NCI-H2081 treated with DMSO at 0.1 percent for 48 hours (cell line): ENCODE measurements around the gene SMG9.

Source experiments
- DNase-seq: peaks from one replicate; lab custom pipeline; 2025; lab: John Stamatoyannopoulos, UW

The SMG9 gene

DNA sequence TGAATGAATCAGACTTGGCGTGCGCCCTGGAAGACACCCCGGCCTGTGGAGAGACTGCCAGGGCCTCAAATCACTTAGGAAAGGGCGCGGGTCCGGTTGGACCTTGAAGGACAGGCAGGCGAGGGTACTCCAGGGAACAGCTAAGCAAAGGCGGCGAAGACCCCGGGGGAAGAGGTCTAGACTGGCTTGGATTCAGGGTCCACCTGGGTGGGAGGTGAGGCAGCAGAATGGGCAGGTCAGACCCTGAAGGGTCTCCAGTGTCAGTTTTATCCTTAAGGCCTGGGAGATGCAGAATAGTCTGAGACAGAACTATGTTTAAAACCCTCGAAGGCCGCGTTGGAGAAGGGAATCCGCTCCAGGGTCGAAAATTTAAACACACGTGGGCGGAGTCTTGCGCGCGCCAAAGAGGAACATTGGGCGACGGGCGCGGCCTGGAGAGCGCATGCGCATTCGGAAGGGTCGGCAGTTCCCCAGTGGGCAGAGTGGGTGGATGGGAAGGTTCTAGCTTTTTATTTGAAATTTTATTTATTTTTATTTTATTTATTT lies 567 bp upstream of the SMG9 start:
- peak; percentile 67 for DNase-seq

DNA sequence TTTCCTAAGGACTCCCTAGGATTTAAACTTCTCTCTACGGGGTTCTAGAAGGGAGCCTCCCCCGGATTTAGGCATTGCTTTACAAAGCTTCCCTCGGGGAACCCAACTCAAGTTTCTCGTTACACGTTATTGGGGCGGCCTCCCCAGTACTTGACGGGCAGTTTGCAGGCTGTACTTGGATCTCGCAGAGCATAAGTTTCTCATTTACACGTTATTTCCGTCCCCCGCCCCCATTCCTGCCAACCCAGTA lies 584 bp downstream of the SMG9 start:
- no peak for DNase-seq

DNA sequence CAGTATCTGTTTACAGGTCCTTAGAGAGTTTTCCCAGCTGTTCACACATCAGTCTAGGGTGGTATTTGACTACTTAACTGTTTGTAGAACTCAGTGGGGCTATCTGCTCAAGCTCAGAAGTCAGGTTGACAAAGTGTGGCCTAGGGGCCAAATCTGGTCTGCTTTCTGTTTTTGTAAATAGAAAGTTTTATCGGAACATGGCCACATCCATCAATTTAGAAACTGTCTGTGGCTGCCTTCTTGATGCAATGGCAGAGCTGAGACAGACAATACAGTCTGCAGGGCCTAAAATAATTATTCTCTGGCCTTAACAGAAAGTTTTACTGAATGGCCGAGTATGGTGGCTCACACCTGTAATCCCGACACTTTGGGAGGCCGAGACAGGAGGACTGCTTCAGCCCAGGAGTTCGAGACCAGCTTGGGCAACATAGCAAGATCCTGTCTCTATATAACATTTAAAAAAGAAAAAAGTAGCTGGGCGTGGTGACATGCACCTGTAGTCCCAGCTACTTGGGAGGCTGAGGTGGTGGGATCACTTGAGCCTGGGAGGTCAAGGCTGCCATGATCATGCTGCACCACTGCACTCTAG lies 2.4 kb downstream of the SMG9 start:
- DNase-seq = no peak

DNA sequence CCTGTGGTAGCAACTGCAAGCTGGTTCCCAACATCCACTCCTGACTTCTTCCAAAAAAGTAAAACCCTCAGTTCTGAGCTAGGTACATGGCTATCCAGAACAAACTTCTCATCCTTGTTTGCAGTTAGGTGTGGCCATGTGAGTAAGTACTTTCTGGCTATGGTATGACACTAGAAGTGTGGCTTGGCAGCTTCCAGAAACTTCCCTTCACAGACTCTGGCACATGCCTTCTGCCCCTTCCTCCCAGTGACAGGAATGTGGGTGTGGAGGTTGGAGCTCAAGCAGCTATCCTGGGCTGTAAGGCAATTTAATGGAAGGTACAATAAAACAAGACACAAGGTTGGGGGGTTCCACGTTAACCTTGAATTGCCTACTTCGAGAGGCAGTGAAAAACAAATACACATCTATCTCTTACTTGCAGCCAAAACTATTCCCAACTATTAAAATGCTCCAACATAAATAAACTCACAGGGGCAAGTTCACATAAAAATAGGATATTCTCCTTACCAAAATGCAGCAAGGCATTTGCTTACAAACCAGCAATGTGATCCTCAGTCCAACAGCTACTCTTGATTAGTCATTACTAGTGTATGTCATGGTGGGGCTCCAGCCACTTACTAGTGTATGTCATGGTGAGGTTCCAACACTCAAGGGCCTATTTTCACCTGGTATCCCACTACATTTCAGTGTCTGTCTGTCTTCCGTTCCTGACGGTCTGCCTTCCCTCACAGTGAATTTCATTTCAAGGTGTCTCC lies 3.1 kb downstream of the SMG9 start:
- no peak for DNase-seq

DNA sequence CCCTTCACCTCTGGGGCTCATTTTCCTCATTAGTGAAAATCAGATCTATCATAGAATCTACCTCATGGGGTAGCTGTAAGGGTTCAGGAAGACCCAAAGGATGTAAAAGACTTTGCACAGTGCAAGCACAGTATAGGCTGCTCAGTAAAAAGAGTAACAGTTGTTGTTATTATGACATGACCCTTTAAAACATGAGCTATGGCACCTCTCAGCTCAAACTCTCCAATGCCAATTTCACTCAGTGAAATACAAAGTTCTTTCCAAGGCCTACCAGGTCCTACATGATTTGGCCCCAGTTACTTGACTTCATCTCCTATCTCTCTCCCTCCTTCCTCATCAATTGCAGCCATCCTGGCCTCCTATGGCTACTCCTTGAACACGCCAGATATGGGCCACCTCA lies 4.9 kb downstream of the SMG9 start:
- no peak for DNase-seq

DNA sequence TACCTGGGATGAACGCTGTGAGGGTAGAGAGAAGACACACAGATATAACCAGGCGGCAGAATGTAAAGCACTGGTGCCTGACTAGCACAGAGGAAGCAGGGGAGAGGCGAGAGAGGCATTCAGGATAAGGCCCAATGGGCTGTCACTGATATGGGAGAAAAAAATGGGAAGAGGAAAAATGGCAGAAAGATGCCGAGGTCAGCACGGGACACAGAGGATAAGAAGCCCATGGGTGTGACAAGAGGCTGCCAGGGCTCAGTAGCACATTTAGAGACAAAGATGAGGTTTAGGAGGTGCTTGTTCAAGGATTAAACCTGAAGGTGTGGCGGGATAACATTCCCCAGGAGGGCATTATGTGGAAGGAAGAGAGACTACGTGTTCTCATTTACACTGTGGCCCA lies 5.6 kb downstream of the SMG9 start:
- DNase-seq = no peak

DNA sequence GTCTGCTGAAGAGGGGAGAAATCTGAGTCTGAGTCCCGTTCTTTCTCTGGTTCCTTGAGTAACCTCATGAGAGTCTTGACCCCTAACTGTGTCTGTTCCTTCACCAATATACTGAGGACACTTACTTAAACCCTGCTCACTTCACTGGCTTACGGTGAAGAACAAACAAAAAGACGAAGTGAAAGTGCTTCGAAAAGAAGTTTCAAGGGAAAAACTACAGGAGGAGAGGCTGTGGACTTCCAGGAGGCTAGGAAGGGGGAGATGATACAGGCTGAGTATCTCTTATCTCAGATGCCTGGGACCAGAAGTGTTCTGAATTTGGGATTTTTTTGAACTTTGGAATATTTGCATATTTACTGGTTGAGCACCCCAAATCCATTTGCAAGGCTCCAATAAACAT lies 6.1 kb downstream of the SMG9 start:
- DNase-seq = no peak

DNA sequence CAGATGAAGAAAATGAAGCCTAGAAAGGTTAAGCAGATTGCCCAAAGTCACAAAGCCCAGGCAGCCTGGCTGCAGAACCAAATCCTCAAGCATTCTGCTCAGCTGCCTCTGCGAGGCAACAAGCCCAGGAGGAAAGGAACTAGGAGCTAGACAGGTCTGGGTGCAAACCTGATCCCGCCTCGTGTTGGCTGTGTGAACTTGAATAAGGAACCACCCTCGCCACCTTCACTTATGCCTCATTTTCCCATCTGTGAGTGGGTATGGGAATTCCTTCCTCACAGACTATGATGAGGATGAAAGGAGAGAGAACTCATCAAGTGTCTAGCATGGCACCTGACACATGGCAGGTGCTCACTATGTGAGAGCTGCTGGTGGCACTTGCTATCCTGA lies 6.6 kb downstream of the SMG9 start:
- no peak for DNase-seq

DNA sequence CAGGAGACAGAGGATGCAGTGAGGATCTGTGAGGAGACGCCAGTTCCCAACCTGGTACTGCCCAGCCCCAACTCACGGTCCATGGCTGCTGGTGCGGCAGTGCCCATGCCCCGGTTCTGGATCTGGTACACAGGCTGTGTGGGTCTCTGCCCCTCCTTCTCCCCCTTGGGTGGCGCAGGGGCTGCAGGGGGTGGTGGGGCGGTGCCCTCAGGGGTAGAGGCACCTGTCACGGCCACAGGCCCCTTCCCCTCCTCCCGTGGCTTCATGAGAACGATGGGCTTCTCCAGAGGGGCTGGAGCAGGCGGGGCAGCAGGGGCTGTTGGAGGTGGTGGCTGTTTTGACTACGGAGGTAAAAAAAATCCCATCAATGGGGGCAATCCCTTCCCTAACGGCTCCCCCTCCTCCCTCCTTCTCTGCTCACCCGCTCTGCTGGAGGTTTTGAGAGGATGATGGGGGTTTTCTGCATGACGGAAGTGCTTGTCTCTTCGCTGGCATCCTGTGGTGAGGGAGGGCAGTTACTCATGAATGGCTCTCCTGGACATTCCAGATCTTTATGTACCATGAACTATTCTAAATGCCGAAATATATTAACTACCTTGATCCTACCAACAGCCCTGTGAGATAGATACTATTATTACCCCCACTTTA lies 7.1 kb downstream of the SMG9 start:
- no peak for DNase-seq

DNA sequence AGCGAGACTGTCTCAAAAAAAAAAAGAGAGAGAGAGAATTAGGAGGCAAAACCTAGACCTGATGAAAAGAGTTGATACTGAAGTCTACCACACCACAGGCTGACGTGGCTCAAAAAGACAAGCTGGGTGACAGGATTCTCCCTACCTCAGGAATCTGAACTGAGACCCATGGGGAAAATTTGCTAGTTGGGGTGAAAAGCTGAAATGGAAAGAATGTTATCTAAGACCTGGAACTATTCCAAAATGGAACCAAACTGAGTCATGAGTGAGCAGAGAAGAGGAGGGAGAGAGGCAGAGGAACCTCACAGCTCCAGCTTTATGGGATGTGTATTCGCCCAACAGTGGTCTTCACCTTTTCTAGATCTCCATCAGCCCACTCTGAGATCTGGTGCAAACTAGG lies 11.7 kb downstream of the SMG9 start:
- DNase-seq = no peak

DNA sequence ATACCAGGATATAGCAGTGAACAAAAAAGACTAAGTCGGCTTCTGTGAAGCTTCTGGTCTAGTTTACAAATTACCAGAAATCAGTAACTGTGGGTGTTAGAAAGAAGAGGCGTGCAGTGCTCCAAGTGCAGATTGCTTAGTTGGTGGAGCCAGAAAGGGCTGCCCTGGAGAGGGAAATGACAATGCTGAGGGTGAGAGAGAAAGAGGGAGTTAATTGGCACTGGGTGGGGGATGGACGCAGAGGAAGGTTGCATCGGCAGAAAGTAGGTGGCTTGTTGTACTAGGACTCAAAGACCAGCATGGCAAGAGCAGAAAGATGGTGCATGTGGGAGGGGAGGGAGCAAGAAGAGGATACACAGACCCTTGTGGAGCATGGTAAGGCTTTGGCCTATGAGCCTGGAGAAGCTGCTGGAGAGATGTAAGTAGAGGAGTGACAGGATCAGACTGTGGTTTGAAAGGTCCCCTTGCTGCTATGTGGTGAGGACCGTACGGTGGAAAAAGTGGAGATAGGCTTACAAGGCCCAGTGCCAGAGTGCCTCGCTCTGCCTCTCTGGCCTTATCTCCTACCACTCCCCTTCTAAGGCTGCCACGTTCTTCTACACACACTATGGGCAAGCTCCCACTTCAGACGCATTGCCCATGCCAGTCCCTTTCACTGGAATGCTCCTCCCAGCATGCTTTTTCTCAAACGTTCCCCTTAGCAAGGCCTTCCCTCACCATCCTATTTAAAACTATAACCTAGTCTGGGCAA lies 13.5 kb downstream of the SMG9 start:
- no peak for DNase-seq

DNA sequence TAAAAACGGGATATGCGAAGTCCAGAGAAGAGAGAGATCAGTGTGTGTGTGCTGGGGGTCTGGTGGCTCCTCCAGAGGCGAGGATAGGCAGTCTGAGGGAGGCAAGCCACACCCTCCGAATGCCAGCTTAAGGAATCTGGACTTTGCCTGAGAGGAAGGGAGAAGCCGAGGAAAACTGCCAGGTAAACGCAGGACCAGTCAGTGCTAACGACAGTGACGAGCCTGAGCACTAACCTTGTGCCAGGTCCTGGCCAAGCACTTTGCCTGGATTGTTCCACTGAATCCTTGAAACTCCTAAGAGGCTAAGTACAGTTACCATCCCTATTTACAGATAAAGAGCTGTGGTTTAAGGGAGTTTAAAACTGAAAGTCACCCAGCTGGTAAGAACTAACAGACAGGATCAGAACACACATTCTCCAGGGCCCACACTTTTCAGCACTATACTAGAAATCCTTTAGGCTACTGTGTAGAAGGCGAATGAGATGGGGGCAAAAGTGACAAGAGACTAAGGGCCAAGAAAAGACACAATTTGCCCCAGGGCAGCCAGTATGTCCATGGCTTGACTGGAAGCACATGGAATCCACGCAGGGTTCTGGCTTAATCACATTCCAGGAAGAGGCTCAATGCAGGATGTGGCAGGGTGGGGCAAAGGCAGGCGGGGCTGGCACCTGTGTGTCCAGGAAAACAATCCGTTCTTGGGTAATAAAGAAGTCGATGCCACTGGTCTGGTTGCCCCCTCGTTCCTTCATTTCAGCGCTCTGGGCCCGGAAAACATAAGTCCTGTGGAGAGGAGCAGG lies 15.1 kb downstream of the SMG9 start:
- no peak for DNase-seq

DNA sequence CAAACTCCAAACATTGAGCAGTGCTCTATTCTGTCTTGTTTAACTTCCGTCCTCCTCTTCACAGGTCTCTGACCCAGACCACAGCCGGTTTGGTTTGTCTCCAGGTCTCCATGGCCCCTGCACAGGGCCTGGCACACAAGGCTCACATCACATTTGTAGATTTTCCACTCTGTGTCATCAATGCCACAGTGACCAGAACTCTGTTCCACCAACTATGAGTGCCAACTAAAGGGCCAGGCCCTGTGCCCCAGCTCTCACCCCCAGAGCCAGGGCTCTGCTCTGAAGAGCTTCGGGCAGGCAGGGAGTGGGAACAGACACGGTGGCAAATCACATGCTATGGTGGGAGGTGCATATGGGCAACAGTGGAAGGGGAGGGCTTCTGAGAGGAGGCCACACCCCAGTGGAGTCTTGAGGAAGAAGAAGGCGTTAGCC lies 16.0 kb downstream of the SMG9 start:
- no peak for DNase-seq

DNA sequence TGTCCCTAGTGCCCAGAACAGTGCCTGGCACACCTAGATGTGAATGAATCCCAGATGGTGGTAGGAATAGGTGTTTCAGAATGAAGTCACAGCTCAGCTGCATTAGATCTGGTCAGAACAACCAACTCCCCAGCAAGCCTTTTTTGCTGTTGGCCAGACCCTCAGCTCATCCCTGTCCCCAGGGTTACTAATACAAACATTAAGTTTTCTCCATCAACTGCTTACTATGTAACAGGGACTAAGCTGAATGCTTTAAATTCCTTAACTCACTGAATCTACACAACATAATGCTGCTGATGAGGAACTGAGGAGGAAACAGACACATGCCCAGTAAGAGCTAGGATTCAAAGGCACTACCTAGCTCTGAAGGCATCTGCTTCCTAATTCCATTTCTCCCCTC lies 18.8 kb downstream of the SMG9 start:
- DNase-seq = no peak

DNA sequence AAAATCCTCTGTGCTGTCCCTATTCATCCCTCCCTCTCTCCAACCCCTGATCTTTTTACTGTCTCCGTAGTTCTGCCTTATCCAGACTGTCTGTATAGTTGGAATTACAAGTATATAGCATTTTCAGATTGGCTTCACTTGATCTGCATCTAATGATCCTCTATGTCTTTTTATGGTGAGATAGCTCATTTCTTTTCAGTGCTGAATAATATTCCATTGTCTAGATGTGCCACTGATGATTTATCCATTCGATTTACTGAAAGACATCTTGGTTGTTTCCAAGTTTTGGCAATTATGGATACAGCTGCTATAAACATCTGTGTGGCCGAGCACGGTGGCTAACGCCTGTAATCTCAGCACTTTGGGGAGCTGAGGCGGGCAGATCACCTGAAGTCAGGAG lies 19.7 kb downstream of the SMG9 start:
- no peak for DNase-seq

DNA sequence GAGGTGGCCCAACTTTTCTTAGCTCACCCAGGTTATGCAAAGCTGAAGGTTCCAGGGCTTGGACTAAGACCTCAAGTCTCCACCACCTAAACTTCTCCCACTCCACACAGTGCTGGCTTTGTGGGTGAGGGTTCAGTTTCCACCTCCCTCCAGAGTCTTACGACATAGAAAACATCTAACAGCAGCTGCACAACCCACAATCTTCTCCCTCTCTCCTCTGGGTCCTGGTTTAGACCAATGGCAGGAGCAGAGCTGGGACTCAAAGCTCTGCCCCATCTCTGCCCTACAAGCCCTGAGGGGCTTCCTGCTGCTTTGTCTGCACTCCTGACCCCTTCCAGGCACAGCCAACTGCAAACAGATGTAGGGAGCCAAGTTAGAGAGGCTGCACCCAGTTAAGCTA lies 22.9 kb downstream of the SMG9 start:
- no peak for DNase-seq

DNA sequence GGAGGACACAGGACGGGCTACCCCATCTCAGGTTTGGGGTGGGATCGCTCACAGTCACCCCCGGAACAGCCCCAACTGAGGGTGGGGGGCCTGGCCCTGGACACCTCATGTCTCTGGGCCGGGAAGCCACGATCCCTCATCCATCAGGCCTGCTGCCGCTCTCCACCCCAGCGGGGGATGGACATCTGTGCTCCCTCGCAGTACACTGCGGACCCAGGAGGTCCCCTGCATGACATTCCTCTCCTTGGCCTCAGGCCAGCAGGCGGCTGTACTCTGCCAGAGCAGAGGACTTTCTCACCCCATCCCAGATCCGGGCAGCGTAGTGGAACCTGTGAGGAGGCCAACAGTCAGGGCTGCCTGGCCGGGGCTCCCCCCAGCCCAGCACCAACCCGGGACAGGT lies 23.4 kb downstream of the SMG9 start:
- DNase-seq = no peak

DNA sequence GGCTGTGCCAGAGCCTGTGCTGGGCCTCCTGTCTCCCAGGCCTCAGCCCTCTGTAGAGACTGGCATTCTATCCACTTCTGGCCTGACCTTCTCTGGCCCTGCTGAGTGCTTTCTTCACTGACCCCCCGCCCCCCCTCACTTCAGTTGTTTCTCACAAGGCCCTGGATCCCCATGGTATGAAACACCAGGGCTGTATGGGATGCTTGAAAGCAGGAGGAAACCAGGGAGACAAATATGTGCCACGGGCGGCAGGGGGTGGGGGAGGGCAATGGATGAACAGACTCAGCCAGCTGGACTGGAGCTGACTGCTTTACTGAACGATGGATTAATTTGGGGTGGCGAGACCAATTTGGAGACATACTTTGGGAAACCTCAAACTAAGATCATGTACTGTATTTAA lies 24.8 kb downstream of the SMG9 start:
- DNase-seq = no peak

DNA sequence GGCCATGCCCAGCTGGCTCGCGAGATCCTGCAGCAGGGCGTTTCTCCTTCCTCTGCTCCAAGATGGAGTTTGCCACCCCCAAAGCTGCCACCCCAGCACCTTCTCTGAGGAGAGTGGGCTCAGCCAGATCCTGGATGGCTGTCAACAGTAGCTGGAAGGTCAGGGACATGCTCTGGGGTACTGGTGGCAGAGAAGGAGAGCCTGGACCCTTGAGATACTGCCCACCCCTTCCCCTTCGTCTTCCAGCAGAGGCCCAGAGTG lies 27.2 kb downstream of the SMG9 start:
- DNase-seq = no peak

DNA sequence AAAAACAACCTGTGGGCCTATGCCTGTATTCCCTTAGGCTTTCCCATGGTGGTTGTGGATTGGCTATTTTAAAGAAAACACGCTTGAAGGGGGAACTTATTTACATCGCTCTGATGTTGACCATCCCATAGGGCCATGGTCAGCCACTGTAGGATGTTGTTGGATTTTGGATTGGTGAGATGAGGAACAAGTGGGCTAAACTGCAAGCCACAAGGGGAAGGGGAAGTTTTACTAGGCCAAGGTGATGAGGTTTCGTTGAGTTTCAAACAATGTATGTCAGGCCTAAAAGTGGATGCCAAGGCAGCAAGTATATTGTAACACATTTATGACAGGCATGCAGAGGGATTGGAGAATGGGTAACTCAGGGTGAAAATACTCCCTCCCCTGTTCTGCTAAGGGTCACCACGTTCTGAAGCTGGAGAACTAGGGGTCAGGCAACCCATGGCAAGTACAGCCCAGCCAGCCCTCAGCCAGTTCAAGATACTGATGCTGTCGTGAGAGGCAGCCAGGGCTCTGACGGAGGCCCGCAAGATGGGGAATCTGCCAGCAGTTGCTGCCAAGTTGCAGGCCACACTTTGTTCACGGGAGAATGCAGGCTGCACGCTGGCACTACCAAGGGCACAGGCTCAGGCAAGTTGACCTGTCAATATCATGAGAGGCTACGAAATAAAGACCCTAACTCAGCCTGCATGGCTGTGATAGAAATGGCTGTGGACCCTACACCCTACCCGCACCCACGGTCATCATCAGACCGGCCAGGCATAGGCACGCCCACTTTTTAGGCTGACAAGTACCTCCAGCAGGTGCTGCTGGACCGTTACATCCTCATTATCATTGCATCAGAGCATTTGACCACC lies 27.8 kb downstream of the SMG9 start:
- no peak for DNase-seq

DNA sequence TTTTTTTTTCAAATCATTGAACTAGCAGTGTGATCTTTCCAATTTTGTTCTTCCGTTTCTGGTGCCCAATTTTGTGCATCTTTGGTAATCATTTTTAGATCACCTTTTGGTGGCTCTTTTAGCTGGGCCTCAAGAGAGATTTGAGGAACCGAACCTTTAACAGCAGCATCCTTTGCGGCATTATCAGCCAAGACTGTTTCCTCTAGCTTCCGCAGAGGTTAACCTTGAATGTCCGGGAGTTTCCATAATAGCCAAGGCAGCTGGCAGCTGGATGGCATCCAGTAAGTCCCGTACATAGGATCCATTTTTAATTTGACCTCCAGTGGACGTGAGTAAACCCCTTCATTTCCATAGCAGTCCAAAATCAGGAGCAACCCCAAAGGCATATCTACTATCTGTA lies 29.3 kb downstream of the SMG9 start:
- DNase-seq = no peak
